CD4-positive, alpha-beta T cell treated with Interleukin-6 at 100 ng/mL for 8 hours (primary cell): ENCODE data around the gene SLC28A3.
"Not testable (repeated sequence)": the region's sequence is repeated elsewhere in the genome, so short reads cannot be mapped to it uniquely, and the experiment has no call there.

Experiments used
- DNase-seq: peaks from one replicate; pipeline ENCODE4 v3.0.0-alpha.2; 2020; ENCODE audit warnings: mixed read lengths, low spot score

SLC28A3 gene, protein sequence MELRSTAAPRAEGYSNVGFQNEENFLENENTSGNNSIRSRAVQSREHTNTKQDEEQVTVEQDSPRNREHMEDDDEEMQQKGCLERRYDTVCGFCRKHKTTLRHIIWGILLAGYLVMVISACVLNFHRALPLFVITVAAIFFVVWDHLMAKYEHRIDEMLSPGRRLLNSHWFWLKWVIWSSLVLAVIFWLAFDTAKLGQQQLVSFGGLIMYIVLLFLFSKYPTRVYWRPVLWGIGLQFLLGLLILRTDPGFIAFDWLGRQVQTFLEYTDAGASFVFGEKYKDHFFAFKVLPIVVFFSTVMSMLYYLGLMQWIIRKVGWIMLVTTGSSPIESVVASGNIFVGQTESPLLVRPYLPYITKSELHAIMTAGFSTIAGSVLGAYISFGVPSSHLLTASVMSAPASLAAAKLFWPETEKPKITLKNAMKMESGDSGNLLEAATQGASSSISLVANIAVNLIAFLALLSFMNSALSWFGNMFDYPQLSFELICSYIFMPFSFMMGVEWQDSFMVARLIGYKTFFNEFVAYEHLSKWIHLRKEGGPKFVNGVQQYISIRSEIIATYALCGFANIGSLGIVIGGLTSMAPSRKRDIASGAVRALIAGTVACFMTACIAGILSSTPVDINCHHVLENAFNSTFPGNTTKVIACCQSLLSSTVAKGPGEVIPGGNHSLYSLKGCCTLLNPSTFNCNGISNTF

GRCh38 chr9:84340535-84340934 is at the start of gene SLC28A3:
SLC28A3 (minus strand) TSS chr9:84340758; CDS start chr9:84340633, 125 bp downstream.
- no peak for DNase-seq

GRCh38 chr9:84390254-84390653 is 49.7 kb upstream of the SLC28A3 start:
- not testable (repeated sequence) for DNase-seq

DNA sequence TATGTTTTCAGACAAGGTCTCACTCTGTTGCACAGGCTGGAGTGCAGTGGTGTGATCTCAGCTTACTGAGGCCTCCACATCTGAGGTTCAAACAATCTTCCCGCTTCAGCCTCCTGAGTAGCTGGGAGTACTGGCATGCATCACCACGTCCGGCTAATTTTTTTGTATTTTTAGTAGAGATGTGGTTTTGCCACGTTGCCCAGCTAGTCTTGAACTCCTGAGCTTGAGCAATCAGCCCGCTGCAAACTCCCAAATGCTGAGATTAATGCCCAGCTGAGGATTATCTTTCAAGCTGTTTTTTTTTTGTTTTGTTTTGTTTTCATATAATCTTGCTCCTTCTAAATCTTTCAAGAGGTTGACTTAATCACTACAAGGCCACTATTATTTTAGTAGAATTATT is 47.3 kb upstream of the SLC28A3 start:
- DNase-seq = no peak

DNA sequence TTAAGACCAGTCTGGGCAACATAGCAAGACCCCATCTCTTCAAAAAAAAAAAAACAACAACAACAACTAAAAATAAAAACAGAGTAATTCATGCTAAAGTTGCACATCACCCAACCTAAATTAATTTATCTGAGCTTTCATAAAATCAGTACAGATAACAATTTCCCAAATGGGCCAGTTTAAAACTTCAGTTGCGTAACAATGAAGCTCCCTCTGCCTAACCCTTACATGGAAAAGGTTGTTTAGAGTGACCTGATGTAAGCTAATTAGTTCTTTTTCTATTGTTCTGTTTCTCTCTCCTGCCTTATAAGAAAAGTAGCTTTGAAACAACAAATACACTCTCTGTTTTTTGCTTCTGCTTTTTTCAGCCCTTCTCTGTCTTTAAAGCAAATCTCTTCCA is 46.2 kb upstream of the SLC28A3 start:
- DNase-seq = no peak

DNA sequence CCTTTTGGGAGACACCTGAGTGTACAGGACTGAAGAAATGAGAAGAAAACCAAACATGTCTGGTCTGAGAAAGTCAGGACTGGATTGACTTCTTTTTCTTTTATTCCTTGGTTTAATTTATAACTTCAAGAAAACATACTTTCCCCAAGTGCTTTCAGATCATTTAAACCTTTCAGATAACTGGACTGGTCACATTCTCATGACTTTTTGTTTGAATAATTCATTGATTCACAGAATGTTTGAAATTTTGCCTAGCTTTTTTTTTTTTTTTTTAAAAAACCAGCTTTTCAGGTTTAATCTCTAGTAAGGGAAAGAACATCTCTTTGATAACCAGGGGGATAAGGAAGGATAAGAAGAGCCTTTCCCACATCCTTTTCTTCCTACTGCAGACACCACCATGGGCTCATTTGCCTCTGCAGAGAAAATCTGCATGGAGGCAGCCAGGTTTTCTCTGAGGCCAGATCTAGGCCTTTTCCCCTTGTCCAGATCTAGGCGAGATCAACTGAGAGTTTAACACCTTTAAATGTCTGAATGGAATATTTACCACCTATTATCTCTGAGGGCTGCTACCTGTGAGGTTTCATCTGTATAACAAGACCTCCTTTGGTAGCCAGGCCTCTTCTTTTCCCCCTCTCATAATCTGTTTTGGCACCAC is 45.0 kb upstream of the SLC28A3 start:
- DNase-seq = no peak

DNA sequence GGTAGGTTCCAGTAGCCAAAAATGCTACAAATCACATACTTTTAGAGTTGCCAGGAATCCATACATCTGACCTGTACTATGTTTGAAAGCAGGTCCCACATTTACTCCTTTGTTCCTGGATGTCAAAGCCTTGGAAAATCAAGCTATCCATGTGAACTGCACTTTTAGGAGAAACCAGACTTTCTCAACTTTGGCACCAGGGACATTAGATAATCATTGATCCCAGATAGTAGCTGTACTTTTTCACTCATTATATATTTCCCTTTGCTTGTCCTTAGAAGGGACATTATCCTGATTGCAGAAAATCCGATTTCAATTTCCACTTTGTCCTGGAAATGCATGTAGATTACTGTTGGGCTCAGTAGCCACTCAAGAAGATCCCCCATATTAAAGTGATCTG is 44.1 kb upstream of the SLC28A3 start:
- DNase-seq = no peak

DNA sequence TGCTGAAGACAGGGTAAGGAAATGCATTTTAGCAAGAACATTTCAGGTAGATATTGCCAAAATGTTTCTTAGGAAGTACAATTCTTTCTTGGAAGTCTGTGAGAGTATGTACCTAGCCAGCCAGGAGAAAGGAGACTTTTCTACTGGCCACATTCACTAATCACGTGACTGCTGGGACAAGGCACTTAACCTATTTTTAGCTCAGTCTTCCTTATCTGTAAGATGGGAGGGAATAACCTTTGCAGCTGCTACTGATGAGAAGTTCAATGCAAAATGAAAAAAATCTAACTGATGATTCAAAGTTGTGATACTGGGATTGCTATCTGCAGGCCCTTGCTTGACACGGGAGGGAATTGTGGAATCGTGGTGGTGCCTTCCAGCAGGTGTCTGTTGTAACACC is 42.6 kb upstream of the SLC28A3 start:
- DNase-seq = no peak

GRCh38 chr9:84382720-84383119 is 42.2 kb upstream of the SLC28A3 start:
- DNase-seq = no peak

DNA sequence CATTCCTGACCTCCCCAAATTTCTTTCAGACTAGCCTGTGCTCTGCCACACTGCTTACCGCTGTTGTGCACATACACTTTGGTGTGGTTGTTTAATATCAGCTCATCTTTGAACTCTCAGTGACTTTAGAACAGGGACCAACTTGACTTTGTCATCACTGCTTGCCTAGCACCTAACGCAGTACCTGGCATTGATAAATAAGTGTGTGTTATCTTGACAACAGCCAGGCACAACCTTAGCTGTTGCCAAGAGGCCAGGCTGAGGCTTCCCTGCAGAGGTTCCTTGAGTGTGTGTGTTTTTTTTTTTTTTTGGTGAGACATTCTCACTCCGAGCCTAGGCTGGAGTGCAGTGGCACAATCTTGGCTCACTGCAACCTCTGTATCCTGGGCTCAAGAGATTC is 41.0 kb upstream of the SLC28A3 start:
- DNase-seq = no peak

DNA sequence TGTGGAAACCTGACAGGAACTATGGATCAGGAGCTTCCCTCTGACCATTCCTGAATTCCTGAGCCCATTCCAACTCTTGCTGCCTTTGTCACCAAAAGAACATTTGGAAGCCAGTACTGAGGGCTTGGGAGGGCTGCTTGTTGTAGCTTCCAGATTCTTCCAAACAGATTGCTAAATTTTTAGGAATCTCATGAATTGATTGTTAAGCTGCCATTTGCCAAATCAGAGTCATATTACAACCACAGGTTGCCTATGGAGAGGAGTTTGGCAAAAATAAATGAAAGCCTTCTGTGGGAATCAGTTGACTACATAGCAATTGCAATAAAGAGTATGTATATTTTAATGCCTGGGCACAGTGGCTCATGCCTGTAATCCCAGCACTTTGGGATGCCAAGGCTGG is 39.2 kb upstream of the SLC28A3 start:
- DNase-seq = no peak

GRCh38 chr9:84375954-84376353 is 35.4 kb upstream of the SLC28A3 start:
- DNase-seq = no peak

GRCh38 chr9:84374516-84374915 is 34.0 kb upstream of the SLC28A3 start:
- no peak for DNase-seq

- no peak for DNase-seq
Measured at GRCh38 chr9:84374013-84374412, 33.5 kb upstream of the SLC28A3 start.

GRCh38 chr9:84371737-84372136 is 31.2 kb upstream of the SLC28A3 start:
- no peak for DNase-seq

- DNase-seq = no peak
Measured at GRCh38 chr9:84368601-84369000, 28.0 kb upstream of the SLC28A3 start.

DNA sequence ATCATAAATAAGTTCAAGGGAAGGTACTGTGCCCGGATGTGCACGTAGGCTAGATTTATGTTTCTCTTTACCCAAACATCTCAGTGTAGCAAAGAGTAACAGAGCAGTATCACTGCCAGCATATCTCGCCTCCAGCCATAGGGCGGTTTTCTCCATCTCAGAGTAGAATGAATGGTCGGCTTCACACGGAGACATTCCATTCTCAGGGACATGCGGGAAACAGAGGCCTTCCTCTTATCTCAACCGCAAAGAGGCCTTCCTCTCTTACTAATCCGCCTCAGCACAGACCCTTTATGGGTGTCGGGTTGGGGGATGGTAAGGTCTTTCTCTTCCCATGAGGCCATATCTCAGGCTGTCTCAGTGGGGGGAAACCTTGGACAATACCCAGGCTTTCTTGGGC is 27.2 kb upstream of the SLC28A3 start:
- not testable (repeated sequence) for DNase-seq

DNA sequence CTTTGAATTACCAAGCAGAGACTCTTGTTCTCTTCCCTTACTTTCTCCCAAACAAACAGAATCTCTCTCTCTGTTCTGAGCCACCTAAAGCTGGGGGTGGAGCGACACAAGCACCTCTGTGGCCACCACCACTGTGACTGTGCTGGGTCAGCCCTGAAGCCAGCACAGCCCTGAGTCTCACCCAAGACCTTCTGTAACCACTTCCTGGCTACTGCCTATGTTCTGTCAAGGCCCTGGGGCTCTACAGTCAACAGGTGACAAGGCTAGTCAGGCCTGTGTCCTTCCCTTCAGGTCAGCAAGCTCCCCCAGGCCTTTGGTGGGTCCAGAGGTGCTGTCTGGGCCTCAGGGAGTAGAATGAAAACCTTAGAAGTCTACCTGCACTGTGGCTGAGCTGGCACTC is 26.1 kb upstream of the SLC28A3 start:
- DNase-seq = no peak

- not testable (repeated sequence) for DNase-seq
Measured at GRCh38 chr9:84364894-84365490, 24.4 kb upstream of the SLC28A3 start.

- no peak for DNase-seq
Measured at GRCh38 chr9:84361645-84362044, 21.1 kb upstream of the SLC28A3 start.

GRCh38 chr9:84357275-84357674 is 16.7 kb upstream of the SLC28A3 start:
- no peak for DNase-seq

DNA sequence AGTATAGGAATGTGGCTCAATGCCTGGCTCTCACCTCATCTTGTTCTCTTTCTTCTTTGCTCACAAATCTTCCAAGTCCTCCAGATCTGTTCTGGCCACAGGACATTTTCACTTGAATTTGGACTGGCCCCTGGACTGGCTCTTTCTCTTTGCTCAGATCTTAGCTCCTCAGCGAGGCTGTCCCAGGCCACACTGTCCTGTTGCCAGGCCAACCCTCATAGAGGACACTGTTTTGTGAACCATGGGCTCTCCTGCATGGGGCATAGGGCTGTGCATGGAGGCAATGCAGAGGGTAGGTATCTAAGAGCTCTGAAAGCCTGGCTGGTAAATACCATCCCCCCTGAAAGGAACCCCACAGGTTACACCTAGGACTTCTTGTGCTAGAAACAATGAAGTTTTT is 13.5 kb upstream of the SLC28A3 start:
- DNase-seq = no peak

DNA sequence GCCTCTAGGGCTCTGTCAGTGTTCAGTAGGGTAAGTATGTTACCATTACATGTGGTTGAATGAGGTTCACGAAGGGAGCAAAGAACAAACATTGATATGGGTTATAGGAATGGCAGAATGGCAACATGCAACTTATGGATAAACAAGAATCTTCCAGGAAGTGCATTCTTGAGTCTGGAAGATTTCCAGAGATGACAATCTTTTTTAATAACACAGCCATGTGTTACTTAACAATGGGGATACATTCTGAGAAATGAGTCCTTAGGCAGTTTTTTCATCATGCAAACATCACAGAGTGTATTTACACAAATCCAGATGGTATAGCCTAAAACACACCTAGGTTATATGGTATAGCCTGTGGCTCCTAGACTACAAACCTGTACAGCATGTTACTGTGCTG is 9.1 kb upstream of the SLC28A3 start:
- no peak for DNase-seq

GRCh38 chr9:84343111-84343521 is 2.6 kb upstream of the SLC28A3 start:
- DNase-seq = no peak
